GDM1 (cell line): ENCODE measurements around the gene CXCL16.

Experiments used
- DNase-seq: peaks from one replicate; lab custom pipeline; 2025; lab: John Stamatoyannopoulos, UW

CXCL16 gene

DNA sequence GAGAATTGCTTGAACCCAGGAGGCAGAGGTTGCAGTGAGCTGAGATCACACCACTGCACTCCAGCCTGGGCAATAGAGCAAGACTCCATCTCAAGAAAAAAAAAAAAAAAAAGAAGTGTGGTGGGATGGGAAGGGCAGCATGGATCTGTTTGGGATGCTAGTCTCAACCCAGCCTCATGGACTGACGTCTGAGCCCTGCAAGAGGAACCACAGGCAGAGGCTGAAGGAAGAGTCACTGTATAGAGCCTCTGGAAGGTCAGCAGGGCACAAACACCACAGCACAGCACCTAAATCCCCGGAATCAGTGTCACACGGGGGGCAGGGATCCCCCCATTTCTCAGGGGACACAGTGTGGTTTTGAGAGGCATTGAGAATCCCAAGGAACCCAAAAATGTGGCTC is 10.9 kb upstream of the CXCL16 start:
- no peak for DNase-seq

DNA sequence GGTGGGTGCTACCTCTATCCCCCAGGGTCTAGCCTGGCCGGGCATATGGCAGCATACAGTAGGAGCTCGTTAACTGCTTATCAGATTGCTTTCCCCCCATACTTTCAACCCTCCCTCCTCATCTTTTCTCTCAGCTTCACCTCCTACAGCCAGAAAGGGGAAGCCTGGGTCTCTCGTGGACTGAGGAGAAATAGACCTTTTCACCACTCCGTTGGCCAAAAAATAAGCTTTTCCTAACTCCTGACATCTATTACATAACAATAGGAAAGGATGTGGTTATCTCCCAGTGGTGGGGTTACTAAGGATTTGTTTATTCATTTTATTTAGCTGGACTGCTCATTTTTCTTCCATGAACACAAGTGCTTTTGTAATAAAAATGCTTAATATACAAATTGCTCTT is 9.0 kb upstream of the CXCL16 start:
- no peak for DNase-seq

DNA sequence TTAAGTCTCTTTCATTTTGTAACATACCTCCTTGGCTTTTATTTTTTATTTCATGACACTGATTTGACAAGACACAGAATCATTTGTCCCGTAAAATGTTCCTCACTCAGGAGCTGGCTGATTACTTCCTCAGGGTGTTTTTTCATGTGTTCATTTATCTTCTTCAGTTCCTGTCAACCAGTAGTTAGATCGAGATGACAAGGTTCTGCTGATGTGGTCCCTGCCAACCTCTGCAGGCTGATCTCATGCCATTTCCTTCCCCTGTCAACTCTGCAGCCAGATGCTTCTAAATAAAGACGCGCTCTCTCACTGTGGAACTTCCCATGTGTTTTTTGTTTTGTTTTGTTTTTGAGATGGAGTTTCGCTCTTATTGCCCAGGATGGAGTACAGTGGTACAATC is 8.1 kb upstream of the CXCL16 start:
- DNase-seq: peak; percentile 76

DNA sequence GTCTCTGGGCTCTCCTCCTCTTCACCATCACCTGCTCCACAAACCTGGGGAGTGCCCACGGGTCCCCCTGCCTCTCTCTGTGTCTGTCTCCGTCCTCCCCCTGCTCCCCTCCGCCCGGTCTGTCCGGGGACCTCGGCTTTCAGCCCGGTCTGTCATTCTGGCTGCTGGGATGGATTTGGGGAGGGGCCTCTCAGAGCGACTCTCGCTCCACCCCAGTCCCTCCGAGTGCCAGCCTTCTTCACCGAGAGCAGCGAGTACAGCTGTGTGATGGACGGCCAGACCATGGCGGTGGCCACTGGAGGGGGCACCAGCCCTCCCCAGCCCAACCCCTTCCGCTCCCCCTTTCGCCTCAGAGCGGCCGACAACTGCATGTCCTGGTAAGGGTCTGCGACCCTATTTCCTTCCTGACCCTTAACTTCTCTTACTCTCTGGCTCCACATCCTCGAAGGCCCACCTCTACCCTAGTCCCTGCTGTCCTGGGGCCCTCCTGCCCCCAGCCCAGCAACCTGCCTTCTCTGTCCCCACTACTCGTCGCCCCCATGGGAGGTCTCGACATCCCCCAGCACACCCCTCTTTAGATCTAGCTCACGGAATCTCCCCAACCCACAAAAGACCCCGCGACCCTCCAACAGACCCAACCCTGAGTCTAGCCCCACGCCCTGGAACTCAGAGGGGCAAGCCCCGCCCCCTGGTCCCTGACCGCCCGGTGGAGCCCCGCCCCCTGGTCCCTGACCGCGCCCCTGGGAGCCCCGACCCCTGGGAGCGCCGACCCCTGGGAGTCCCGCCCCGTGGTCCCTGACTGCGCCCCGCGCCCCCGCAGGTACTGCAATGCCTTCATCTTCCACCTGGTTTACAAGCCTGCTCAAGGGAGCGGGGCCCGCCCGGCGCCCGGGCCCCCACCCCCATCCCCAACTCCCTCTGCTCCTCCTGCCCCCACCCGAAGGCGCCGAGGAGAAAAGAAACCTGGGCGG is 5.6 kb upstream of the CXCL16 start:
- DNase-seq: no peak

DNA sequence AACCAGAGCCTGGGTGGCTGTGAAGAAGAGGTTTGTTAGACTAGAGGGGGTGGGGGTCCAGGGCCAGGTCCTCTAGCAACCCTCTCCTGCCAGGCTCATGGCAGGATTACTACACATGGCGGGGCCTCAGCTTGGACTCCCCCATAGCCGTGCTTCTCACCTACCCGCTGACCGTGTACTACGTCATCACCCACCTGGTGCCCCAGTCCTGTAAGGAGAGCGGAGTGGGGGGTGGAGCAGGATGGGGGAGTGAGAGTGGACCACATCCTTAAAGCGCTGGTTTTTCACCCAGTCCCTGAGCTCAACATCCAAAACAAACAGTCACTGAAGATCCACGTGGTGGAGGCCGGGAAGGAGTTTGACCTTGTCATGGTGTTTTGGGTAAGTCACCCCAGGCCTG is 4.2 kb upstream of the CXCL16 start:
- DNase-seq: no peak

DNA sequence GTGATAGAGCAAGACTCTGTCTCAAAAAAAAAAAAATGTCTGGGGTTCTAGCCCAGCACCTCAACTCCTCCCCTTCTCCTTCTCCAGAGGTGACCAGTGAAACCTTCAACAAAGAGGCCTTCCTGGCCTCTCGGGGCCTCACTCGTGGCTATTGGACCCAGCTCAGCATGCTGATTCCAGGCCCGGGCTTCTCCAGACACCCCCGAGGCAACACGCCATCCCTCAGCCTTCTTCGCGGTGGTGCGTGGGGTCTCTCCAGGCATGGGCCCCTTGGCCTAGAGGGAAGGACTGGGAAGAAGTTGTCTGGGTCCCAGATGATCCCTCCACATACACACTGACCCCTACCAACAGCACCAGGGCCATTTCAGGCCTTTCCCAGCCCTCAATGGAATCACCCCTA is 3.5 kb upstream of the CXCL16 start:
- DNase-seq: no peak

DNA sequence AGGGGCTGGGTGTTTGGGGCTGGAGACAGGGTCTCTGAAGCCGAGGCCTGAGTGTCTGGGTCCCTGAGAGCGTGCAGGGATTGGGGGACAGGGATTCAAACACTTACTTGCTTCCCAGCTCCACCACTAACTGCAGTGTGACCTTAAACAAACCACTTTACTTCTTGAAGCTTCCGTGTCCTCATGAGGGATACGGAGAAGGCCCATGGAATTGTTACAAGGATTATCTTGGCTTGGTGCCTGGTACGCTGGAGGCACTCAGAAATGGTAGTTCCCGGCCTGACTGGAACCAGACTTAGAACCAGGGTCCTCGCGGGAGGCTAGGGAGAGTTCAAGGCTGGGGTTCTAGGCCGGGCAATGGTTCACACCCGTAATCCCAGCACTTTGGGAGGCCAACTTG is 2.9 kb upstream of the CXCL16 start:
- DNase-seq: no peak

DNA sequence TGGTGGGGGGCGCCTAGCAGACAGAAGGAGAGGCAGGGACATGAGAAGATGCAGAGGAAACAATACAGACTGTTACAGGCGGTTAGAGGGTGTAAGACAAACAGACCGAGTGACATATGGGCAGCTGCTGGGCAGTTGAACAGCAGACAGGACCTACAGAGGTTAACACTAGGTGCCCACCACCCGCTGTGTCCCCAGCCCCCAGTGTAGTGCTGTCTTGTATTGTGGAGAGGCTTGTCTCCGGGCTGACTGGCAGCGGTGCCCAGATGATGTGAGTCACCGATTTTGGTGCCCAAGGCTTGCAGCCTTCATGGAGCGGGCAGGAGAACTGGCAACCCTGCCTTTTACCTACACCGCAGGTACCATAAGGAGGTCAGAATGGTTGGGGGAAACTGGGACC is 2.4 kb upstream of the CXCL16 start:
- DNase-seq: no peak

DNA sequence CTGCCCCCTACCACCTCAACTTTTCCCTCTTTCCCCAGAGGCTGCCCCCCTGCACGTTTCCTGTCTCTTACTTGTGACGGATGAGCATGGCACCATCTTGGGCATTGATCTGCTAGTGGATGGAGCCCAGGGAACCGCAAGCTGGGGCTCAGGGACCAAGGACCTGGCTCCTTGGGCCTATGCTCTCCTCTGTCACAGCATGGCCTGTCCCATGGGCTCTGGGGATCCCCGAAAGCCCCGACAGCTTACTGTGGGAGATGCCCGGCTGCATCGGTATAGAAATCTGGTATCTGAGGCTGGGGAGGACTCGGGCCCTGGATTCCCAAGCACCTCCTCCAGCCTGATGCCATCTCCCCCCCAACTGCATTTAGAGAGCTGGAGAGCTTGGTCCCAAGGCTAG is 1.8 kb upstream of the CXCL16 start:
- no peak for DNase-seq

DNA sequence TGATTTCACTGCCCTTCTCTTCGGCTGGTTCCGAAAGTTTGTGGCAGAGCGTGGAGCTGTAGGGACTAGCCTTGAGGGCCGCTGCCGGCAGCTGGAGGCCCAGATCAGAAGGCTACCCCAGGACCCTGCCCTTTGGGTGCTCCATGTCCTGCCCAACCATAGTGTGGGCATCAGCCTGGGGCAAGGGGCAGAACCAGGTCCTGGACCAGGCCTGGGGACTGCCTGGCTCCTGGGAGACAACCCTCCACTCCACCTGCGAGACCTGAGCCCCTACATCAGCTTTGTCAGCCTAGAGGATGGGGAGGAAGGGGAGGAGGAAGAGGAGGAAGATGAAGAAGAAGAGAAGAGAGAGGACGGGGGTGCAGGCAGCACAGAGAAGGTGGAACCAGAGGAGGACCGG is 856 bp upstream of the CXCL16 start:
- no peak for DNase-seq

DNA sequence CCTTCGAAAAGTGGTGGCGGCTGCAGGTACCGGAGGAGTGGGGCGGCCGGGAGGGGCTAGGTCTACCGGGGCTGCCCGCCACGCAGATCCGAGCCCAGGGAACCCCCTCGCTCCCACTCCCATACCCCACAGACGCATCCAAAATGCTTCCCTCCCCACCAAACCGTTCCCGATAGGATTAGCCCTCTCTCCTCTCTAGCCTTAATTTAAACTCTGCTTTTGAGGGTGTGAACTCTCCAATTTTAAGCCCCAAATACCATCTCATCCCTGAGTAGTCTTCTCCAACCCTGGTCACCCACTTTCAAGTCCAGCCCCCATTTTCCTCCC is 260 bp upstream of the CXCL16 start:
- DNase-seq: no peak

DNA sequence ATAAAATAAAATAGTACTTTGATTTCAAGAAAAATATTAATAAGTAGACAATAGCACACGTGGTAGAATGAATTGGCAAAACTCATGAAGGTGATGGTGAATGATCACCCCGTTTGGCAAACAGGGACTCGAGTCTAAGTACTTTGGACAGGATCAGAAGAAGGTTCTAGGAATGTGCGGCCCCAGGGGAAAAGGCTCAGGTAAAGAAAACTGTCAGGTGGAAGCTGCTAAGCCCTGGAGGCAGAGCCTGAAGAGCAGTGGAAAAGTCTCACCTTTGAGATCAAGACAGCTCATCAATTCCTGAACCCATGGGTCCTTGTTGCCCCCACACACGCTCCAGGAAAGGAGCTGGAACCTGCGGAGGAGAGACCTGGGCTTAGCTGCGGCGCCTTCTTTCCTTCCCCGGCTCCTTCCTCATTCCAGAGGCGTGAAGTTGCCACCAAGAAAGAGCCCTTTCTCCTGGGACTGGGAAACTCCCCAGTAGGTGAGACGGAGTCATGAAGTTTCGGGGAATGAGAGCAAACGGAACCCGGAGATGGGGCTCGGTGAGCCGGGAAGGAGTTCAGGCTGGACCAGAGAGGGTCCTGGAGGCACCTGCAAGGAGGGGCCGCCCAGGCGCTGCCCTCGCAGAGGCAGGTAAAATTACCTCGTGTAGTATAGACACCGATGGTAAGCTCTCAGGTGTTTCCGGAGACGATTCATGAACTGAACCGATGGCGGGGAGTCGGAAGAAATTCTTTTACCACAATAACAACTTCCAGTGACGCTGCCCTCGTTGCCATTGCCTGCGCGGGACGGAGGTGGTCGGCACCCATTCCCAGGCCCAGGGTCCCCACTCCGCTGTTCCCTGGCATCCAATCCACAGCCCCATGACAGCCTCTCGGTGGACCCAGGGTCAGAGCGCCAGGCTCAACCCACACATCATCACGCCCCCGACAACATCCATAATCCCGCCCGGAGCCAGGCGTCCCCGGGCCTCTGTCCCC is 1.3 kb downstream of the CXCL16 start:
- DNase-seq: no peak

DNA sequence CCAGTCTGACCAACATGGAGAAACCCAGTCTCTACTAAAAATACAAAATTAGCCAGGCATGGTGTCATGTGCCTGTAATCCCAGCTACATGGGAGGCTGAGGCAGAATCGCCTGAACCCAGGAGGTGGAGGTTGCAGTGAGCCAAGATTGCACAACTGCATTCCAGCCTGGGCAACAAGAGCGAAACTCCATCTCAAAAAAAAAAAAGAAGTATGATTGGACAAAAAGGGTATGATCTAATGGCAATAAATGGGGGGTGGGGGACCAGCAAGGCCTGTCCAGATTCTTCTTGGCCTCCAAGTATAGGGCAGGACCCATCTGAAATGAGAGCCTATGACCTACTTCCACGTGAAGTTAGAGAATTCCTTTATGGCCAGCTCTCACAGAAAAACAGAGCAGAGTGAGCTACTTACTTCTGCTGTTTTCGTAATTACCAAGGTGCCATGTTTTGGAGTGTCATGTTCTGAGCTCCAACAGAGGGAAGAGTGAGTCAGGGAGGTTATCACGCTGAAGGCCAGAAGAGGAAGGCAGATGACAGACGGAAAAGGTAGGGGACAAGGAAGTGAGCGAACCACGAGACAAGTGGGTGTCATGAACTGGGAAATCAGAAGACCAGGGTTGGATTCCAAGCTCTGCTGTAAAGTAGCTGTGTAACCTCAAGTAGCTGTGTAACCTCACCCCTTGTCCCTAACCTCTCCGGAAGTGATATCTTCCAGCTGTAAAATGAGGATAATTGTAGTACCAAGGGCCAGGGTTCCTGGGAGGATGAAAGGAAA is 3.7 kb downstream of the CXCL16 start:
- DNase-seq: peak; percentile 42

DNA sequence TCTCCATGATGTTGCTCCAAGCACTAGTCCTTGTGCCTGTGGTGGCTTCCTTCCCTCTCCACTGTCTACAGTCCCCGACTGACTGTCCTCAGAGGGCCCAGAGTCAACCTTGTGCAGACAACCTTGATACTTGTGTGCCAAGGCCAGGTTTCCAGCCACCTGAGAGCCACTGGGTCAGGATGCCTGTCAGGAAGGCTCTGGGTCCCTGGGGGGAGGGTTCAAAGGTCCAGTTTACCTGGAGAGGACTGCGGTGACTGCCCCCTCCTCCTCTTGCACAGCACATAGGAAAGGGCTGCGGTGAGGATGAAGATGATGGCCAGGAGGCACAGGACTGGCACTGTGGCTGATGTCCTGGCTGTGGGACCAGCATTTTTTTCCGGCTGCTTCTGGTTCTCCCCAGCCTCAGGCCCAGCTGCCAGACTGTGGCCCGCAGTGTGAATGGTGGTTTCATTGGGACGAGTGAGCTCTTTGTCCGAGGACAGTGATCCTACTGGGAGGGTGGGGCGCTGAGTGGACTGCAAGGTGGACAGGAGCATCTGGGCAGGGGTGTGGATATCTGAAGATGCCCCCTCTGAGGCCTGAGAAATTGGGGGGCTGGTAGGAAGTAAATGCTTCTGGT is 4.8 kb downstream of the CXCL16 start:
- no peak for DNase-seq

DNA sequence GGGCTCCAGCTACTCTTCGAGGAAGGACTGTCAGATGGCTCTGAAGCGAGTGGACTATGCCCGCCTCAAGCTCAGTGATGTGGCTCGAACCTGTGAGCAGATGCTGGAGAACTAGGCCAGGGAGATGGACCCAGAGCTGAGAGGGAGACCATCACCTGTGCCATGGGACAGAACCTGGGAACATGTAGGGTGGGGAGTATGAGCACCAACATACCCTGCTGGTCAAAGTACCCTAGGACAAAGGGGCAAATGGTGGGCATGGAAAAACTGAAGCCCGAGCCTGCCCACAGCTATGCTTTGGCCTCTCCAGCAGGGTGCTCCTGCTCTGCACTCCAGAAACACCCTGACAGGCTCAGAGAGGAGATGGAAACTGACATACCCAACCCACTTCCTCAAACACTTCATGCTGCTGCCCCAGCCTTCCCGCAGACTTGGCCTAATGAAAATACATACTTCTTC is 6.6 kb downstream of the CXCL16 start:
- peak; percentile 84 for DNase-seq

DNA sequence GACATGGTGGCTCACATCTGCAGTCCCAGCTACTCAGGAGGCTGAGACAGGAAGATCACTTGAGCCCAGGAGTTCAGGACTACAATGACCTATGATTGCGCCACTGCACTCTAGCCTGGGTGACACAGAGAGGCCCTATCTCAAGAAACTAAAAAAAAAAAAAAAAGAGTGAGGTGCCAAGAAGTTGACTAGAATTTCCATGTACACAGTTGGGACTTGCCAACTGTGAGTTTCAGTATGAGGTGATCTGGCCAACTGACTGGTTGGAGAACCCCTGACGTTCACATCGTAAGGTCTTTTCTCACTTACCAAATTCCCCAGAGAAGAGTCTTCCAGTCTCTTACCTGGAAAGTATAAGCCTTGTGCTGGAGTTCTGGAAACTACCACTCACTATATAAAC is 11.6 kb downstream of the CXCL16 start:
- no peak for DNase-seq

DNA sequence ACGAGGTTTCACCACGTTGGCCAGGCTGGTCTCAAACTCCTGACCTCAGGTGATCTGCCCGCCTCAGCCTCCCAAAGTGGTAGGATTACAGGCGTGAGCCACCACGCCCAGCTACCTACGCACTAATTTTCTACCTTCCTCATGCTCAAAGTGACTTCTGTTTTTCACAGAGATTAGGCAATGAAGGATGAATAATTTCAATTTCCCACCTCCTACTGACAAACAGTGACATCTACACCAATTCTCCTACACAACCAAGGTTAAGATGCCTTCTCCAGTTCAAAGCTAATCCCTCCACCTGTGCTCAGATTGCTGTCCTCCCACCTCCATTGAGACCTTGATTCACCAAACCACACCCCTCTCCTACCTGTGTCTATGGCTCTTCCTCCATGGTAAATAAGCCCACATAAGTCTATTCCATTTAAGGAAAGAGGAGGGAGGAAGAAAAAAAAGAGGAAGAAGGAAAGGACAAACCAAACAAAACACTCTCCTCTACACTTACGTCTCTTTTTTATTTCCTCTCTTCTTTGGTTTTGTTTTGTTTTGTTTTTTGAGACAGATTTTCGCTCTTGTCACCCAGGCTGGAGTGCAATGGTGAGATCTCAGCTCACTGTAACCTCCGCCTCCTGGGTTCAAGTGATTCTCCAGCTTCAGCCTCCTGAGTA is 13.9 kb downstream of the CXCL16 start:
- DNase-seq: no peak

DNA sequence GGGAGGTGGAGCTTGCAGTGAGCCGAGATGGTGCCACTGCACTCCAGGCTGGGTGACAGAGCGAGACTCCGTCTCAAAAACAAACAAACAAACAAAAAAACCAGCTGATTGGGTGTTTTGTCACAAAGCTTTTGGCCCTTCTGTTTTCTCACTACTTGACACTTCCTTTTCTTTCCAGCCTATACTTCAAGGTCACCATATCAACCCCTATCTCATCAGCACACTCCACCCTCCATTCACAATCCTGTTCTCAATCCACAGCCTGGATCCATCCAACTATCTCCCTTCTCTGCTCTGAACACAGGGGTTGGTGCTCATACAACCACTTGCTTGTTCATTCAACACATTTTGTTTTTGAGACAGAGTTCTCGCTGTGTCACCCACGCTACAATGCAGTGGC is 15.1 kb downstream of the CXCL16 start:
- DNase-seq: no peak

DNA sequence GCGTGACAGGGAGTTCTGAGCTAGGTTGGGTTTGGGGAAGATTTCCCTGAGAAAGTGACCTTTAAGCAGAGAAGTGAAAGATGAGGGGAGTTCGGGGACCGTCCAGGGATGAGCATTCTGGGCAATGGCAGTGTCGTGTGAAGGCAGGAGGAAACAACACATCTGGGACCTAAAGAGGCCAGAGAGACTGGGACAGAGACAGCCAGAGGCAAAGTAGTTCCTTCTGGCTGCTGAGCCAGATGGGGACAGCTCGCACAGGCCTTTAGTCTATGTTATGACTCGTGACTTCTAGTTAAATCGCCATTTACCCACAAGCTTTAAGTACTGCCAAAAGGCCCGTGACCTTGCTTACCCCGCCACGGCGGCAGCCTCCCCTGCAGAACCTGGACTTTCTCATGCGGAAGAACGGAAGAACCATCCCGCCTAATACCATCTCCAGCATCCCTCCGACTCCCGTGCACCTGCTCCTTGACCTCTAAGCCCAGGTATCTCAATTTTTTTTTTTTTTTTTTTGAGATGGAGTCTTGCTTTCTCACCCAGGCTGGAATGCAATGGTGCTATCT is 17.0 kb downstream of the CXCL16 start:
- DNase-seq: no peak

DNA sequence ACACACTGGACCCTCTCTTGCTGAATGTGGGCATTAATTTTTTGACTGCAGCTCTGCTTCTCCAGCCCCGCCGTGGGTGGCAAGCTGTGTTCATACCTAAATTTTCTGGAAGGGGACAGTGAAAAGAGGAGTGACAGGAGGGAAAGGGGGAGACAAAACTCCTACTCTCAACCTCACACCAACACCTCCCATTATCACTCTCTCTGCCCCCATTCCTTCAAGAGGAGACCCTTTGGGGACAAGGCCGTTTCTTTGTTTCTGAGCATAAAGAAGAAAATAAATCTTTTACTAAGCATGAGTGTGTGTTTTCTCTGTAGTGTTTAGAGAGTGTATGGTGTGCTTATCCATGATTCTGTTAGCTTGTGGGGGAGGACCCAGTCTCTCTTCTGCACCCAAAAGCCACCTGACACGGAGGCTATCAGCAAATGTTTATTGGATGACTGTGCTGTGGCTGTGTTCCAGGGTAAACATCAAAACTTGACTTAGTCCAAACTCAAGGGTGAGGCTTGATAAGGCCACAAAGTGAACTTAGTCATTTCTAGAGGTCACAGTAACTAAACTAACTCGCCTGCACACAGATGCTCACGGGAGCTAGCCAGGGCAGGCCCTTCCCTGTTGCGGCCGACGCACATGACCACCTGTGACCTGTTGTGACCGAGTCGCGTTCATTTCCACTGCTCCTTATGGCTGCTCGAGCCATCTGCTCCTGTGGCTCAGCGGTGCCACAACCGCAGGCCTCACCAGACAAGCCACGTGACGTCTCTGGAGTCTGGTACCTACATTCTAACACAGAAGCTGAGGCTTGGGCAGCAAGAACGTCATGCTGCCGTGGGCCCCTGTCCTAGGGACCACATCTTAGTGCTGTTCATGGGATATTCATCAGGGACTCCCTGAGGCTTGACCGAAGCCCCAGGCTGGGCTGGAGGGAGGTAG is 18.3 kb downstream of the CXCL16 start:
- DNase-seq: no peak
